GM18520 (cell line): ENCODE data around the gene ACER1.
"Not testable (repeated sequence)": the region's sequence is repeated elsewhere in the genome, so short reads cannot be mapped to it uniquely, and the experiment has no call there.

Experiments used
- ATAC-seq: cut with Tn5 transposase; IDR thresholded peaks from one replicate; pipeline ENCODE4 v1.9.1; 2021; ENCODE audit not compliant: unreplicated experiment

Gene ACER1

GRCh38 chr19:6358003-6358402 lies 24.6 kb upstream of the ACER1 start:
- no peak for ATAC-seq

GRCh38 chr19:6357174-6357573 lies 23.8 kb upstream of the ACER1 start:
- no peak for ATAC-seq

GRCh38 chr19:6355321-6356040 lies 22.1 kb upstream of the ACER1 start:
- ATAC-seq = not testable (repeated sequence)

GRCh38 chr19:6354098-6354674 lies 20.8 kb upstream of the ACER1 start:
- no peak for ATAC-seq

DNA sequence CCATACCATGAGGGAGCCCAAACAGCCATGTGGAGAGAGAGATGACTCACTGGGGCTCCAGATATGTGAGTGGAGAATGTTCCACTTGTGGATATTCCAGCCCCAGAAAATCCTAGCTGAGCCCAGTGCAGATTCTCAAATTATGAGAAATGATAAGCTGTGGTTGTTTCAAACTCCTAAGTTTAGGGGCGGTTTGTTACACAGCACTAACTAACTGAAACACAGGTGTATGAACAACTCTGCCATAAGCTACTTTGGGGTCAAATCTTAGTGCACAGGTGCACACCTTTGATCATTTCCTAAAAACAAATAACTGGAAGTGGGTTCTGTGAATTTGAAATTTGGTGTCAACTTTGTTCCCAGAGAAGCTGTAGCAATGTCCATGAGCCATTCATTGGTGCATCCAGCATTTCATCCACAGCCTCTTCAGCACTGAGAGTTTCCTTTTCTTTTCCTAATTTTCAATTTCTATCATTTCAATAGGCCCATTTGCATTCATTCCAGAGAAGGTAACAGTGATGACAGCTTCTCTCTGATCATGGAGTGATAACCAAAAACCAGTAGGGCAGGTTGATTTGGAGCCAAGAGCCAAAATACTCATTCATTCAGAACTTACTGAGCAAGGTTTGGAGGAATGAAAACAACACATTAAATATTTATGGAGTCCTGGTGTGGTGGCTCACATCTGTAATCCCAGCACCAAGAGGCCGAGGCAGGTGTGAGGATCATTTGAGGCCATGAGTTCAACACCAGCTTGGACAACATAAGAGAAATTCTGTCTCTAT lies 19.2 kb upstream of the ACER1 start:
- no peak for ATAC-seq

DNA sequence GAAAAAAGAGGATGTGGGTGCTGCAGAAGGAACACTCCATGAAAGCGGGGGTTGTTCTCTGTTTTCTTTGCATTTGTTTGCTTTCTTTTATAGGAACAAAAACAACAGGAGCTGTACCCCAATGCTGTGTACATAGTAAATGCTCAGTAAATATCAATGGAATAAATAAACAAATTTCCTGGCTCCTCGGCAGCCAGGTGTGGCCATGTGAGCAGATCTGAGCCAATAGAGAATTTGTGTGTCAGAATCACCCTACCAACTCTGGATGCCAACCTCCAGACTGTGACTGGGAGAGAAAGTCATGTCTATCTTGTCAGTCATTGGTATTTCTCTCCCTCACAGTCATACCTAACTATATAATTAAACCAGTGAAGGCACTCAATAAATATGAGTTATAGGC lies 17.3 kb upstream of the ACER1 start:
- no peak for ATAC-seq

- ATAC-seq = not testable (repeated sequence)
These were observed 15.9 kb upstream of the ACER1 start for GRCh38 chr19:6349271-6349670.

DNA sequence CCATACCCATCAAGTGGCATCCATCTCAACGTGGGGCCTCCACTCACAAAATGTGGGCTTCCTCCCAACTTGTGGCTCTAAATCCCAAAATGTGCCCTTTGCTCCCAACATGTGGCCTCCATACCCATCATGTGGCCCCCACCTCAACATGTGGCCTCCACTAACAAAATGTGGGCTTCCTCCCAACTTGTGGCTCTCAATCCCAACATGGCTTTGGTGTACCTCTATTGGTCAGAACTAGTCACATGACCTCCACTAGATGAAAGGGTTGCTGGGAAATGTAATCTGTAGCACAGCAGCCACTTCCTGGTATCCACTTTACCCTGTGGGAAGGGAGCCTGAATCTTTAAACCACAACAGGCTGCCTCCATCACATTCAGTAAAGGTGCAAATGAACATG lies 10.1 kb upstream of the ACER1 start:
- ATAC-seq = no peak

GRCh38 chr19:6340493-6341201 lies 7.2 kb upstream of the ACER1 start:
- no peak for ATAC-seq

- ATAC-seq = no peak
These were observed 1.3 kb upstream of the ACER1 start for GRCh38 chr19:6334490-6335285.

DNA sequence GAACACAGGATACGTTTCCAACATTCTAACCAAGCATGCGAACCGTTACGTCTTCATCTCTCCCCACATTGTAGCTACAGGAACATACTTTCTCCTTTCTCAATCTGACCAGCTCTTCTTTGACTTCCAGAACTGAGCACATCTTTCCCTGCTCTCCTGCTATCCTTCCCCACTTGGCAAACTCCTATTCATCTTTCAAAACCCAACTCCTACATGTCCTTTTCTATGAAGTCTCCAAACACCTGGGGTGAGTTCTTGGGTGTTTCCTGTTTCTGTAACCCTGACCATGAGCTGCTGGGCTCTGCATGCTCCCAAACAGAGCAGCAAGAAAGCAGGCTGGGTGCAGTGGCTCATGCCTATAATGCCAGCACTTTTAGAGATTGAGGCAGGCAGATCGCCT lies 6.6 kb downstream of the ACER1 start:
- no peak for ATAC-seq

- ATAC-seq = no peak
These were observed 7.8 kb downstream of the ACER1 start for GRCh38 chr19:6325614-6326013.

DNA sequence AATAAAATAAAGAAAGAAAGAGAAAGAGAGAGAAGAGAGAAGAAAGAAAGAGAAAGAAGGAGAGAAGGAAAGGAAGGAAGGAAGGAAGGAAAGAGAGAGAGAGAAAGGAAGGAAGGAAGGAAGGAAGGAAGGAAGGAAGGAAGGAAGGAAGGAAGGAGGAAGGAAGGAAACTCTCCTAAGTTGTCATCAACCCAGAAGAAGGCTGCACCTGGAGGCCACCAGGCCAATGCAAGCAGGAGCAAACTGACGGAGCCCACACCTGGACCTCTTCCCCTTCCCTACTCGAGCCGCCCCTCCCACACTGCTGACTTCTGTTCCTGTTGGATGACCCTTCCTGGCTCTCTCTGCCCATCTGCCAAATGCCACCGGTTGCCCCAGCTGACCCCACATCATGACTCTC lies 8.7 kb downstream of the ACER1 start:
- no peak for ATAC-seq

DNA sequence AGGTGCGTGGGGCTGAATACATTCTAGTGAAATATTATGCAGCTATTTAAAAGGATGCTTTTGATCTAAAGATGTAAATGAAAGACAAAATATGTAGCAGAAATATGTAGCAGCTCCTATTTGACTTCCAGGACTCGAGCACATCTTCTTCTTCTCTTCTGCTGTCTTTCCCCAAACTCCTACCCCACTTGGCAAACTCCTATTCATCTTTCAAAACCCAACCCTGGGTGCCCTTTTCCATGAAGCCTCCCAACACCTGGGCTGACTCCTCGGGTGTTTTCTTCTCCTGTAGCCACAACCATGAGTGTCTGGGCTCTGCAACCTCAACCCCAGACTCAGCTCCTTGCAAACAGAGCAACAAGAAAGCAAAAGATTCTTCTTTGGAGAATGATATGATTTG lies 11.1 kb downstream of the ACER1 start:
- no peak for ATAC-seq

DNA sequence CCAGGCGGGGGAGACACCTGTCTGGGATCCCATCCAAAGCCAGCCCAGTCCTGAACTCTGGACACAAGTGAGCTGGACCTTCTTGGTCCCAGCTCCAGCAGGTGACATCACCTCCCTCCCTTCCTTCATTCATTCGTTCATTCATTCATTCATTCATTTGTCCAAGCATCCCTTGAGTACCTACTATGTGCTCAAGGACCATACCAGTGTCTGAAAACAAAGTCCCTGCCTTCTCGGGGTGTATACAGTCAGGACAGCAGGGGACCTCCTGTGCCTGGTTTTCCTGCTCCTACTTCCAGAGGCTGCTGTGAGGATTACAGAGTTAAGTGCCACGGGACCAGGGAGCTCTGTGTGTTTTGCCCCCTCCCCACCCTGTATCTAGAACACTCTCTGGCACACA lies 14.0 kb downstream of the ACER1 start:
- no peak for ATAC-seq

DNA sequence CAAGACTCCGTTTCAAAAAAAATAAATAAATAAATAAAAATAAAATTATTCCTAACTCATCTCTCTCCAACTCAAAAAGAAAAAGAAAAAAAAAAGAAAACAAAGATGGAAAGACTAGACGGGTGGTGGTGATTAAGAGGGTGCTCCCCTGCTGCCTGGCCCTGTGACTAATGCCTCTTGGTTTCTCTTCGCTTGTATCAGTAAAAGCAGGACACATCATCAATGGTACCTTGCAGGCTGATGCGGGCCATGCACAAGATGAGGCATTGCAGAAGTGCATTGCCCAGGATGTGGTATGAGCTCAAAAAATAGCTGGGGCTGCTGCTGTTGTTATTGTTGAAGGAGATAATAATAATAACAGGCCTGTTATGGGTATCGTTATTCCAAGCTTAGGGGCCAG lies 14.6 kb downstream of the ACER1 start:
- no peak for ATAC-seq

GRCh38 chr19:6315646-6316045 lies 17.8 kb downstream of the ACER1 start:
- not testable (repeated sequence) for ATAC-seq

GRCh38 chr19:6313398-6313969 lies 19.9 kb downstream of the ACER1 start:
- no peak for ATAC-seq

GRCh38 chr19:6312018-6312417 lies 21.4 kb downstream of the ACER1 start:
- ATAC-seq = no peak

GRCh38 chr19:6298413-6298812 lies 35.0 kb downstream of the ACER1 start:
- no peak for ATAC-seq
